Spleen (tissue), 7 donors: ENCODE results near the gene NPLOC4.

Experiments
- CTCF ChIP-seq, 11 experiments: fragments of 200-600 bp in 7 of 11; fragments of 450-650 bp in 4 of 11; sonication (generic) in 4 of 11; IDR thresholded peaks in 8 of 11; conservative IDR thresholded peaks in 3 of 11; 1 replicate in 7 of 11; 2 replicates in 4 of 11; pipeline versions ENCODE4 v1.4.0 to v1.8.0; 2016 to 2021; ENCODE audit warnings: antibody characterized with exemption in 11 of 11, inconsistent platforms in 4 of 11, mild to moderate bottlenecking in 1 of 11
- POLR2AphosphoS5 ChIP-seq, 3 donors: sonication (generic); formaldehyde crosslinking; IDR thresholded peaks; one replicate each; pipeline ENCODE4 v1.5.1; 2017; ENCODE audit warnings: antibody characterized with exemption in 3 of 3
- donor health status: DM: no; HTN: no; CAD: no; lungs with moderate emphysema.
- donor health status: DM: no; HTN: no; CAD: no.
- donor health status: DM: no; HTN: no; CAD: no.

DNA sequence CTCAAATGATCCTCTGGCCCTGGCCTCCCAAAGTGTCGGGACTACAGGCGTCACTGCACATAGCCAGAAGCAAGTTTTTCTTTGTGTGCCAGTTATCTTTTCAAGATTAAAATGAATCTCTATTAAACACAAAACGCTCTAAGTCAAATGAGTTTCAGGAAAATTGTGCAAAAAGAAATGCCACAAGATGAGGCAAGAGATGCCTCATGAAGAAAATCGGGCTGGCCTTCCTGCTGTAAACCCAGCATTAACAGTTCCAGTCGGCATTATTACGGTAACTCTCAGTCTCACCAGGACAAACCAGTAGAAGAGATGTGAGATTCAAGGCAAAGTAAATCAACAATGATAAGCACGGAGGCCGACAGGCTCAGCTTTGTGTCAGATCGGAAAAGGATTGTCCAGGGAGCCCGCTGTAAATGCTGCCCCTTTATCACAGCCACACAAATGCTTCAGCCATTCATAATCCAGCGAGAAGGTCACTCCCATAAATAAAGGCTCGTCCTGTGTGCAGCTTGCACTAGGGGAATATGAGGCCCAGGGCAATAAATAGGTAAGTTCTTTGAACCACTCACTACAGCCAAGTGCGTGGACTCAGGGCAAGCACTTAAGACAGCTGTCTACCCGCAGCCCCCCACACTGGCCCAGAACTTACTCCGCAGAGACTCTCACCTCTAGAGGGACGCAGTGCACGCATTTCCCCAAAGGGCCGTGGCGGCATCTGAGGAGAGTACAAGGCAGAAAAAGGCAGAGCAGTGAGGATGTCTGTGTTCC, 27.2 kb downstream of the NPLOC4 start:
- no peak for TF ChIP-seq POLR2AphosphoS5 (IDR thresholded peaks at IDR 0.05)
- TF ChIP-seq CTCF (IDR thresholded peaks at IDR 0.05 in 8 of 11, conservative IDR thresholded peaks at IDR 0.05 in 3 of 11): no peak
